IPS-18c (cell line): ENCODE results near the gene FBXL20.
"Not testable (repeated sequence)": the region's sequence is repeated elsewhere in the genome, so short reads cannot be mapped to it uniquely, and the experiment has no call there.

Source experiments
- H3K4me3 ChIP-seq: 2 replicates; pipeline ENCODE4 v1.7.0; 2013; ENCODE audit warnings: low read depth, mild to moderate bottlenecking, low read length, moderate library complexity; ENCODE audit not compliant: insufficient read depth
- H3K9me3 ChIP-seq: one replicate; pipeline ENCODE4 v1.6.1; 2013; ENCODE audit warnings: mild to moderate bottlenecking, low read length, moderate library complexity; ENCODE audit not compliant: control insufficient read depth, insufficient read depth

FBXL20 gene

GRCh38 chr17:39292546-39292945 lies 108.9 kb downstream of the FBXL20 start:
- H3K4me3 ChIP-seq, H3K9me3 ChIP-seq: not testable (repeated sequence)

- H3K9me3 ChIP-seq, H3K4me3 ChIP-seq: not testable (repeated sequence)
Observed at GRCh38 chr17:39286513-39286912, 114.9 kb downstream of the FBXL20 start.

GRCh38 chr17:39284685-39285084 lies 116.7 kb downstream of the FBXL20 start:
- no peaks in the 10 kb centered on the region for H3K9me3 ChIP-seq
- no peak overlapping the region for H3K4me3 ChIP-seq

GRCh38 chr17:39283896-39284295 lies 117.5 kb downstream of the FBXL20 start:
- no peaks in the 10 kb centered on the region for H3K9me3 ChIP-seq
- H3K4me3 ChIP-seq: no peak overlapping the region

GRCh38 chr17:39283098-39283497 lies 118.3 kb downstream of the FBXL20 start:
- Histone ChIP-seq H3K9me3 (no peaks in the 10 kb centered on the region), H3K4me3 (no peak overlapping the region)

- no peak overlapping the region for H3K4me3 ChIP-seq
- H3K9me3 ChIP-seq: no peaks in the 10 kb centered on the region
Observed at GRCh38 chr17:39281806-39282205, 119.6 kb downstream of the FBXL20 start.

- H3K4me3 ChIP-seq, H3K9me3 ChIP-seq: not testable (repeated sequence)
Observed at GRCh38 chr17:39278246-39278645, 123.2 kb downstream of the FBXL20 start.

- no peaks in the 10 kb centered on the region for H3K9me3 ChIP-seq
- no peak overlapping the region for H3K4me3 ChIP-seq
Observed at GRCh38 chr17:39277110-39277509, 124.3 kb downstream of the FBXL20 start.

- Histone ChIP-seq H3K9me3 (no peaks in the 10 kb centered on the region), H3K4me3 (no peak overlapping the region)
Observed at GRCh38 chr17:39276113-39276512, 125.3 kb downstream of the FBXL20 start.

- Histone ChIP-seq H3K4me3 (no peak overlapping the region), H3K9me3 (no peaks in the 10 kb centered on the region)
Observed at GRCh38 chr17:39271546-39271945, 129.9 kb downstream of the FBXL20 start.

GRCh38 chr17:39270923-39271322 lies 130.5 kb downstream of the FBXL20 start:
- no peak overlapping the region for H3K4me3 ChIP-seq
- no peaks in the 10 kb centered on the region for H3K9me3 ChIP-seq

GRCh38 chr17:39264119-39264518 lies 137.3 kb downstream of the FBXL20 start:
- Histone ChIP-seq H3K9me3 (no peaks in the 10 kb centered on the region), H3K4me3 (no peak overlapping the region)

GRCh38 chr17:39261286-39261685 lies 140.1 kb downstream of the FBXL20 start:
- H3K9me3 ChIP-seq: no peaks in the 10 kb centered on the region
- no peak overlapping the region for H3K4me3 ChIP-seq

- H3K9me3 ChIP-seq: no peaks in the 10 kb centered on the region
- no peak overlapping the region for H3K4me3 ChIP-seq
Observed at GRCh38 chr17:39252788-39253460, 148.5 kb downstream of the FBXL20 start.

GRCh38 chr17:39251997-39252396 lies 149.4 kb downstream of the FBXL20 start:
- no peaks in the 10 kb centered on the region for H3K9me3 ChIP-seq
- no peak overlapping the region for H3K4me3 ChIP-seq

GRCh38 chr17:39250076-39250475 lies 151.3 kb downstream of the FBXL20 start:
- H3K9me3 ChIP-seq, H3K4me3 ChIP-seq: not testable (repeated sequence)

GRCh38 chr17:39246274-39246673 lies 155.2 kb downstream of the FBXL20 start:
- Histone ChIP-seq H3K4me3 (no peak overlapping the region), H3K9me3 (no peaks in the 10 kb centered on the region)

- H3K9me3 ChIP-seq: no peaks in the 10 kb centered on the region
- H3K4me3 ChIP-seq: no peak overlapping the region
Observed at GRCh38 chr17:39244600-39245570, 156.5 kb downstream of the FBXL20 start.
